Mesothelial cell of epicardium (in vitro differentiated cells): ENCODE measurements around the gene TDRD6. TPM values are rescaled to one million over a fixed set of nuclear protein-coding genes. Genes with fewer than 3 reads are reported as not detected.

ENCODE experiments used
- DNase-seq, 2 experiments: peaks; one replicate each; pipeline ENCODE4 v3.0.0; 2021; ENCODE audit warnings: low spot score in 2 of 2; ENCODE audit not compliant: unreplicated experiment in 2 of 2
- H3K27ac Mint-ChIP-seq: 2 replicates; pipeline ENCODE4 v1.8.0; 2021; ENCODE audit warnings: mixed read lengths
- H3K27me3 Mint-ChIP-seq: 2 replicates; pipeline ENCODE4 v1.8.0; 2021; ENCODE audit warnings: low read depth, mixed read lengths
- H3K36me3 Mint-ChIP-seq: 2 replicates; pipeline ENCODE4 v1.8.0; 2021; ENCODE audit warnings: mixed read lengths
- H3K4me1 Mint-ChIP-seq: 2 replicates; pipeline ENCODE4 v1.8.0; 2021; ENCODE audit warnings: mixed read lengths
- H3K4me3 Mint-ChIP-seq: 2 replicates; pipeline ENCODE4 v1.8.0; 2021; ENCODE audit warnings: mild to moderate bottlenecking, moderate library complexity, mixed read lengths
- H3K9me3 Mint-ChIP-seq: 2 replicates; pipeline ENCODE4 v1.8.0; 2021; ENCODE audit warnings: mixed read lengths
- CTCF ChIP-seq: fragments of 200-600 bp; sonication (generic); IDR thresholded peaks from one replicate; pipeline ENCODE4 v1.5.0; 2021; ENCODE audit warnings: antibody characterized with exemption; ENCODE audit not compliant: unreplicated experiment
- total RNA-seq: library from RNA; stranded (reverse); gene quantifications from 3 replicates; pipeline ENCODE4 v1.2.1, GENCODE V29; 2021

Gene TDRD6
- total RNA-seq, 1 donor from 2014 or later, result 0.51 TPM

GRCh38 chr6:46674410-46674809 is 13.3 kb upstream of the TDRD6 start:
- no peak for TF ChIP-seq CTCF
- DNase-seq, result no peak
- H3K4me1 Mint-ChIP-seq, result no peaks in the 10 kb centered on the region

GRCh38 chr6:46676604-46677313 is 10.9 kb upstream of the TDRD6 start:
- no peak for DNase-seq
- Mint-ChIP-seq H3K27ac (no peak overlapping the region), H3K4me3 (no peak overlapping the region), H3K4me1 (no peaks in the 10 kb centered on the region), H3K9me3 (no peaks in the 10 kb centered on the region), H3K36me3 (peaks cover 2% of the 10 kb centered on the region), H3K27me3 (no peaks in the 10 kb centered on the region)
- TF ChIP-seq CTCF, result no peak

More at GRCh38 chr6:46674410-46674809, 13.3 kb upstream of the TDRD6 start:
- H3K27me3 Mint-ChIP-seq, result no peaks in the 10 kb centered on the region
- no peaks in the 10 kb centered on the region for H3K9me3 Mint-ChIP-seq
- H3K27ac Mint-ChIP-seq, result no peak overlapping the region
- H3K36me3 Mint-ChIP-seq, result peaks cover 6% of the 10 kb centered on the region
- H3K4me3 Mint-ChIP-seq, result no peak overlapping the region

DNA sequence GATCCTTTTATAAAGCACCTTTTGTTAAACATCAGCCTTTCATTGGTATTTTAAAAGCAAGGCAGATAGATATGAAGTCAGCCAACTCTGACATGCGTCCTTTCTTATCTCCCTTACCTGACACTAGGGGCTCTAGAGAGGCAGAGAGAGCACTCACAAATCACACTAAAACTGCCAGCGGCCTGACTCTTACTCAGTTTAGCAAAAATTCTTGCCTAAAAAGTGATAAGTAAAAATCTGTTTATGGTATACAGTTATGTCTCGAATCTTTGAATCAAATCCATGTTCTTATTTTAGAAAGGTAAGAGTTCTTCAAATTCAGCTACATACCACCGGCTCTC is 10.4 kb upstream of the TDRD6 start:
- peaks cover 2% of the 10 kb centered on the region for H3K36me3 Mint-ChIP-seq

GRCh38 chr6:46684771-46685170 is 2.9 kb upstream of the TDRD6 start:
- no peak for DNase-seq
- H3K4me1 Mint-ChIP-seq, result no peaks in the 10 kb centered on the region
- no peak overlapping the region for H3K4me3 Mint-ChIP-seq
- H3K27ac Mint-ChIP-seq, result no peak overlapping the region
- peaks cover 3% of the 10 kb centered on the region for H3K9me3 Mint-ChIP-seq
- H3K36me3 Mint-ChIP-seq, result no peaks in the 10 kb centered on the region
- TF ChIP-seq CTCF, result no peak
- H3K27me3 Mint-ChIP-seq, result peaks cover 4% of the 10 kb centered on the region

More for the DNA sequence above, 10.4 kb upstream of the TDRD6 start:
- H3K27ac Mint-ChIP-seq, result no peak overlapping the region
- no peak for DNase-seq
- no peak overlapping the region for H3K4me3 Mint-ChIP-seq
- TF ChIP-seq CTCF, result no peak
- H3K4me1 Mint-ChIP-seq, result no peaks in the 10 kb centered on the region
- no peaks in the 10 kb centered on the region for H3K9me3 Mint-ChIP-seq
- H3K27me3 Mint-ChIP-seq, result no peaks in the 10 kb centered on the region

DNA sequence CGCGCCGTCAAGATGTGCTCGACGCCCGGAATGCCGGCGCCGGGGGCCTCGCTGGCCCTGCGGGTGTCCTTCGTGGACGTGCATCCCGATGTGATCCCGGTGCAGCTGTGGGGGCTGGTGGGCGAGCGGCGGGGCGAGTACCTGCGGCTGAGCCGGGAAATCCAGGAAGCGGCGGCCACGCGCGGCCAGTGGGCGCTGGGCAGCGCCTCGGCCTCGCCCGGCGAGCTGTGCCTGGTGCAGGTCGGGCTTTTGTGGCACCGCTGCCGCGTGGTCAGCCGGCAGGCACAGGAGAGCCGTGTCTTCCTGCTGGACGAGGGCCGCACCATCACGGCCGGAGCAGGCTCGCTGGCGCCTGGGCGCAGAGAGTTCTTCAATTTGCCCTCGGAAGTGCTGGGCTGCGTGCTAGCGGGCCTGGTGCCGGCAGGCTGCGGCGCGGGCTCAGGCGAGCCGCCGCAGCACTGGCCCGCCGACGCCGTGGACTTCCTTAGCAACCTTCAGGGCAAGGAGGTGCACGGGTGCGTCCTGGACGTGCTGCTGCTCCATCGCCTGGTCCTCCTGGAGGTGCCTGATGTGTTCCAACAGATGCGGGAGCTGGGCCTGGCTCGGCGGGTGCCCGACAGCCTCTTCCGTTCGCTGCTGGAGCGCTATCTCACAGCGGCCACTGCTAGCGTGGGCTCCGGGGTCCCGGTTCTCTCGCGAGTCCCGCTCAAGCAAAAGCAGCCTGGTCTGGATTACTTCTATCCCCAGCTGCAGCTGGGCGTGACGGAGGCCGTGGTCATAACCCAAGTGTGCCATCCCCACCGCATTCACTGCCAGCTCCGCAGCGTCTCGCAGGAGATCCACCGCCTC is 656 bp downstream of the TDRD6 start:
- DNase-seq, result no peak
- TF ChIP-seq CTCF, result no peak
- Mint-ChIP-seq H3K4me3 (no peak overlapping the region), H3K36me3 (no peaks in the 10 kb centered on the region), H3K4me1 (no peaks in the 10 kb centered on the region), H3K27ac (no peak overlapping the region), H3K27me3 (peaks cover 20% of the 10 kb centered on the region), H3K9me3 (no peaks in the 10 kb centered on the region)
